Osteocyte (in vitro differentiated cells): ENCODE results near the gene ACAP2. TPM values are rescaled to one million over a fixed set of nuclear protein-coding genes. Genes with fewer than 3 reads are reported as not detected.
"Not testable (repeated sequence)": the region's sequence is repeated elsewhere in the genome, so short reads cannot be mapped to it uniquely, and the experiment has no call there.

Experiments used
- DNase-seq: peaks from one replicate; pipeline ENCODE4 v3.0.0; 2021; ENCODE audit warnings: mixed read lengths; ENCODE audit not compliant: unreplicated experiment; ENCODE audit errors: extremely low spot score
- H3K27ac Mint-ChIP-seq: one replicate; pipeline ENCODE4 v1.8.0; 2021; ENCODE audit warnings: mild to moderate bottlenecking, mixed read lengths; ENCODE audit not compliant: unreplicated experiment
- H3K27me3 Mint-ChIP-seq: one replicate; pipeline ENCODE4 v1.8.0; 2021; ENCODE audit warnings: mixed read lengths; ENCODE audit not compliant: unreplicated experiment
- H3K36me3 Mint-ChIP-seq: one replicate; pipeline ENCODE4 v1.8.0; 2021; ENCODE audit warnings: mixed read lengths; ENCODE audit not compliant: unreplicated experiment
- H3K4me1 Mint-ChIP-seq: one replicate; pipeline ENCODE4 v1.8.0; 2021; ENCODE audit warnings: mixed read lengths; ENCODE audit not compliant: unreplicated experiment
- H3K4me3 Mint-ChIP-seq: one replicate; pipeline ENCODE4 v1.8.0; 2021; ENCODE audit warnings: mild to moderate bottlenecking, moderate library complexity, mixed read lengths; ENCODE audit not compliant: unreplicated experiment
- H3K9me3 Mint-ChIP-seq: one replicate; pipeline ENCODE4 v1.8.0; 2021; ENCODE audit warnings: mixed read lengths; ENCODE audit not compliant: unreplicated experiment
- CTCF ChIP-seq: fragments of 200-600 bp; sonication (generic); IDR thresholded peaks from 2 replicates; pipeline ENCODE4 v1.5.0; 2021; ENCODE audit warnings: antibody characterized with exemption, mild to moderate bottlenecking, moderate library complexity
- long read RNA-seq: library from polyadenylated mRNA; unstranded; transcript quantifications from one replicate; pipeline ENCODE4 v2.0.0, GENCODE V29; 2021
- total RNA-seq: library from RNA; stranded (reverse); gene quantifications from 2 replicates; pipeline ENCODE4 v1.2.1, GENCODE V29; 2021

Gene ACAP2
- 51.0 and 55.1 TPM in 2 replicates for total RNA-seq
- long read RNA-seq, full-length matches to known transcripts: 32 of 104 reads
- long read RNA-seq, partial matches to known transcripts: 51 of 104 reads
- long read RNA-seq, other reads (novel, unspliced or antisense): 21 of 104 reads

GRCh38 chr3:195442573-195443390, at the start of gene ACAP2:
Gene ACAP2, minus strand, starts transcription at chr3:195443020. Its CDS starts 173 bp downstream, at chr3:195442847.
- Mint-ChIP-seq H3K27ac (peak within 1 kb of the TSS; percentile 95), H3K4me3 (peak within 1 kb of the TSS; percentile 93), H3K36me3 (no peaks in the 10 kb centered on the region), H3K27me3 (no peaks in the 10 kb centered on the region), H3K9me3 (no peaks in the 10 kb centered on the region), H3K4me1 (peaks cover 32% of the 10 kb centered on the region)
- peak; percentile 4 for TF ChIP-seq CTCF
- DNase-seq: peak; percentile 100

- TF ChIP-seq CTCF: no peak
- H3K27ac Mint-ChIP-seq: no peak overlapping the region
- no peaks in the 10 kb centered on the region for H3K36me3 Mint-ChIP-seq
Measured at GRCh38 chr3:195475614-195476013, 32.8 kb upstream of the ACAP2 start.

GRCh38 chr3:195475116-195475515, 32.3 kb upstream of the ACAP2 start:
- H3K4me3 Mint-ChIP-seq, H3K36me3 Mint-ChIP-seq, H3K9me3 Mint-ChIP-seq, H3K4me1 Mint-ChIP-seq, H3K27ac Mint-ChIP-seq: not testable (repeated sequence)
- H3K27me3 Mint-ChIP-seq: peaks cover 43% of the 10 kb centered on the region
- DNase-seq: peak; percentile 65

More at GRCh38 chr3:195475614-195476013, 32.8 kb upstream of the ACAP2 start:
- Mint-ChIP-seq H3K9me3 (no peaks in the 10 kb centered on the region), H3K4me1 (no peaks in the 10 kb centered on the region), H3K4me3 (no peak overlapping the region), H3K27me3 (peaks cover 43% of the 10 kb centered on the region)
- no peak for DNase-seq

GRCh38 chr3:195468841-195469240, 26.0 kb upstream of the ACAP2 start:
- Mint-ChIP-seq H3K4me1 (no peaks in the 10 kb centered on the region), H3K27ac (no peak overlapping the region), H3K27me3 (peaks cover 26% of the 10 kb centered on the region), H3K4me3 (no peak overlapping the region), H3K36me3 (no peaks in the 10 kb centered on the region), H3K9me3 (no peaks in the 10 kb centered on the region)
- no peak for TF ChIP-seq CTCF
- no peak for DNase-seq

- H3K4me1 Mint-ChIP-seq: no peaks in the 10 kb centered on the region
- H3K36me3 Mint-ChIP-seq: no peaks in the 10 kb centered on the region
- H3K27me3 Mint-ChIP-seq: peaks cover 24% of the 10 kb centered on the region
- no peak for TF ChIP-seq CTCF
- no peak for DNase-seq
- H3K4me3 Mint-ChIP-seq: no peak overlapping the region
- no peak overlapping the region for H3K27ac Mint-ChIP-seq
- H3K9me3 Mint-ChIP-seq: no peaks in the 10 kb centered on the region
Measured at GRCh38 chr3:195468391-195468776, 25.6 kb upstream of the ACAP2 start.
